Measurements from ENCODE around the gene PIGR.
A peak's percentile ranks its signal among the peaks of the same experiment; 100 is the strongest.

The PIGR gene

GRCh38 chr1:206957639-206958038 is 11.4 kb upstream of the PIGR start:
- no peak for DNase-seq

- DNase-seq = no peak
Observed at GRCh38 chr1:206955476-206956451, 9.5 kb upstream of the PIGR start.

- DNase-seq = no peak
Observed at GRCh38 chr1:206954459-206955342, 8.4 kb upstream of the PIGR start.

DNA sequence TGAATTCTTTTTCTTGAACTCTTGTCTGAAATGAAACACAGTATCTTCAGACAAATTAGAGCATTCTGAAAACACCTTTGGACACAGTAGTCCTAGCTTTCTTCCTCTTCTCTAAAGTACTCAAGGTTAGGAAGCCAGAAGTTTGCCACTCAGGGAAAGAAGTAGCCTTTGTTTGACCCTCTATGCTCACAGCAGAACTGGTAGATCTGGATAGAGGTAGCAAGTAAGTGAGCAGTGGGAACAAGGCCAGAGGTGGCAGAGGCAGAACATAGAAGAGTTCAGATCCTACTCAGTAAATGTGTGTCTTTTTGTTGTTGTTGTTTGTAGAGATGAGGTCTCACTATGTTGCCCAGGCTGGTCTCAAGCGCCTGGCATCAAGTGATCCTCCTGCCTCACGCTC is 7.4 kb upstream of the PIGR start:
- no peak for DNase-seq

DNA sequence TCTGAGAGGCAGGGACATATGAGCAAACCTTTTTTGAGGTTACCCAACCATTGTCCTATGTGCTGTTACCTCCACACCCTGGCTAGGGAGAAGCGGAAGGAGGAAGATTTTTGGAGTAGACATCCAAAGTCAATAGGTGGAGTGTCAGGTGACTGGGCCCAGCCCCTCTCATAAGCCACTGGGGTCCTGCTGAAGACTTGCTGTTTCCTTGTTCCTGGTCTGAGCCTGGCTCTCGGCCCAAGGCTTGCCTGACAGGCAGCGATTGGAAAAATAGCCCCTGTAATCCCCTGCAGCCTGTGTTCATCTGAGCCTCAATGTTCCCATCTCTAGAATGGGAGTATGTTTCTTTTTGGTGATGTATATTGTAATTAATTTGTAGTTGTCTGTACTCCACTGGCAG is 6.9 kb upstream of the PIGR start:
- DNase-seq = no peak

DNA sequence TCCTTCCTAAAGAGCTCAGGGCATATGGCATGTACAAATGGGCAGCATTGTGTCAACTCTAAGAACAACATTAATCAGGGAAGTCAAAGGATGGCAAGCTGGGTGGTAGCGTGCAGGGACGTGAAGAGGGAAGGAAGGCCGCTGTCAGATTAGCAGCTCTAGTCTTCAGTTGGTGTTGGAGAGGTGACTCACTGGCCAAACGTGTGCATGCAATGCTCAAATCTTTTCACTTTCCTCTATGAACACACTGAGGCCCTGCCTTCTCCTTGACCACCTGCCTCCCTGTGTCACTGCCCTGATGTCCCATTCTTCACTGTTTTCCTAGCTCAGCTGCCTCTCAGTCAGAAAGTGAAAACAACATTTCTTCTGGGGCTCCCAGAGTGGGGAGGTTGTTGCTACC is 5.9 kb upstream of the PIGR start:
- DNase-seq = no peak

- no peak for DNase-seq
Observed at GRCh38 chr1:206951318-206952100, 5.2 kb upstream of the PIGR start.

DNA sequence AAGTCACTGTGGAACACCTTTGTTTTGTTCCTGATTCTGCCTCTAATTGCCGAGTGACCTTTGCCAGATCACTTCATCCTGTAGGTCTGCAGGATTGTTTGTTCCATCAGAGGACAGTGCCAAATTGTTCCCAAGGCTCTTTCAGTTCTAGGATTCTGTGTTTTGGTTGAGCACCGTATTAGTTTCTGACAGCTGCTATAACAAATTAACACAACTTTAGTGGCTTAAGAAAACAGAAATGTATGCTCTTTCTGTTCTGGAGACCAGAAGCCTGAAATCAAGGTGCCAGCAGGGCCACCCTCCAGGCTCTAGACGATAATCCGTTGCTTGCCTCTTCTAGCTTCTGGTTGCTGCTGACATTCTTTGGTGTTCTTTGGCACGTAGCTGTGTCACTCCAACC is 3.4 kb upstream of the PIGR start:
- DNase-seq = no peak

DNA sequence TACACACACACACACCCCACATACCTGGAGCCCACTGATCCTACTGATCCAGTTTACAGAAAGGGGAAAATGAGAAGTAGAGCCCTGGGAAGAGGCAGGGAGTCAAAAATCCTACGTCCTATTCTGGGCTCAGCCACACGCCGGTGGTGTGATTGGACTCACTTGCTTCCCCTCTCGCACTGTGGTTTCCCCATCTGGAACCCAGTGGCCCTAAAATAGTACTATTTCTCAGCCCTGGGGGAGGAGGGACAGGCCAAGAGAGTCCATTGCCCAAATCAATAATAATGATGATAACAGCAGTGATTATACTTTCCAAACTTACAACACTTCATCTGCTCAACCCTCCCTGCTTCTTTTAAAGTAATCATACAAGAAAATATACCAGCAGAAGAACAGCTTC is 2.9 kb upstream of the PIGR start:
- no peak for DNase-seq

DNA sequence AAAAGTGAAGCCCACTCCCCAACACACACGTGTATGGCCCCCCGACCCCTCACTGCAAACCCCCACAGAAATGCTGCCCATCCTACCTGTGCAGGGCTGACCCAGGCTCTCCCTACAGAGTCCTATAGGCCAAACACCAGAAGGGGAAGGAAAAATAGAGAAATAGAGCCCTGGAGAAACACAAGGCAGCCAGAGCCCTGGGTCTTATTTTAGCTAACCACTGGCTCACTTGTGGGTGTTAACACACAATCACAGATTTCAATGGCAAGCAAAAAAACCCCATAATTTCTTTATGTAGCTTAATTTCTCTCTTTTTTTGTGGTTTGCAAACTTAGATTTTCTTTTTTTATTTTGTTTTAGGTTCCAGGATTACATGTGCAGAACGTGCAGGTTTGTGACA is 989 bp upstream of the PIGR start:
- DNase-seq = no peak

- no peak for DNase-seq
Observed at GRCh38 chr1:206945779-206946178, 487 bp downstream of the PIGR start.

- DNase-seq = no peak
Observed at GRCh38 chr1:206944703-206945102, 1.6 kb downstream of the PIGR start.

DNA sequence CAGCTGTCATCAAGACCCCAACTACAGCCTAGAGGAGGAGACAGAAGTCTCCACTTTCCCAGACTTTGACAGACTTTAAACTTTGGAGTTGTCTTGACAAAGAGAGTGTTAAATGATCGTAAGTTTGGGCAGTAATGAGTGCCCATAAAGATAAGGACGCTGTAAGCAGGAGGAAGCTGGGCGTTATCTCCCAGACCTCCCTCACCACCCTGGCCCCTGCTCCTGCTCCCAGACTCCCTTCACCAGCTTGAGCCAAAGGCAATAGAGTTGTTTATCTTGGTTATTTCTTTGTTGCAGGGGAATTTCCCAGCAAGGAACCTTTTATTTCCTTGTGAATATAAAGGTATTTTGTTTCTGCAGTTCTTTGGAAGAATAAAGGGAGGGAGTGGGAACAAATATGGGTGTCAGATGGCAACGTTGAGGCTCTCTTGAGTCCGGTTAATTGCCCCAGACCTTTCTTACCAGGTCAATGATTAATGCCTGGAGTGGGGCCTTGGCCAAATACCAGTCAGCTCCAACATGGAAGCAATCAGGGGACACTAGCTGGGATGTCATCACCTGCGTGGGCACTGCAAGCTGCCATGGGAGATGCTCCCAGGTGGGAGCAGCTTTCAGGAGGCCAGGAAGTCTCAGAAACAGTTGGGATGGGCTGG is 4.4 kb downstream of the PIGR start:
- no peak for DNase-seq

DNA sequence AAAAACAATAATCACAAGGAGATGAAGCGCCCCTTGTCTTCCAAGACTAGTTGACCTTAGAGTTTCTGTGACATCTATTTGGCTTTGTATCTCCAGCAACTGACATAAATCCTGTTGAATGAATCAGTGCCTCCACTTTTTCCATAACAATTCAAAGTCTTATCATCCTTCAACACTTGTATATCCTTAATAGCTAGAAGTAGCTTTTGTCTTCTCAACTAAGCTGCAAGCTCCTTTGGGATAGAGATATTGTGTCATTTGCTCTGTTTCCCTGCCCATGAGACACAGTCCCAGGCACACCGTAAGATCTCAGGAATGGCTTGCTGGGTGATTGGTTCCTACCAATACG is 5.7 kb downstream of the PIGR start:
- no peak for DNase-seq

DNA sequence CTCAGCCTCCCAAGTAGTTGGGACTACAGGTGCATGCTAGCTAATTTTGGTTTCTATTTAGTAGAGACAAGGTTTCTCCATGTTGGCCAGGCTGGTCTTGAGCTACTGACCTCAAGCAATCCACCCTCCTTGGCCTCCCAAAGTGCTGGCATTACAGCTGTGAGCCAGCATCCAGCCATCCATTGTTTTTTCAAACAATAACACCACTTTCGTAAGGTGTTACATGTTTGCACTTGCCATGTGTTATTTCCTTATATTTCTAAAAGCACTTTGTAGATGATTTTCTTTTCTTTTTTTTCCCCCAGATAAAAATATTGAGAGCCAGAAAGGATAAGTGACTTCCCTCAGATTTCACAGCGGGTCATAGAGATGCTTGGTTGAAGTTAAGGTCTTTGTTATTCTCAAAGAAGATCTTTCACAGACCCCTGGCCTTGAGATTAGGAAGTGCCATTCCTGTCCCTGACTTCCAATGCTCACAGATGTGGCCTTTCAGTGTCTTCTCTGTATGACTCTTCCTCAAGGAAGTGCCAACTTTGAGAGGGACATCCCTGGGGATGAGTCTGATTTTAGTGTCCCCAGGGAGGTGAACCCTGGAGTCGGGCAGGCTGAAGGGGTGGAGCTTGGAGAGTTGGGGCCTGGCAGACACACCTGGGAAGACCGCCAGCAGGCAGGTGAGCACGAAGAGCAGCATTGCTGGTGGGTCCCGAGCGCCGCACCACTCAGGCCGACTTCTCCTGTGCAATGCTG is 6.3 kb downstream of the PIGR start:
- DNase-seq = no peak

- DNase-seq = no peak
Observed at GRCh38 chr1:206939131-206939530, 7.1 kb downstream of the PIGR start.

- DNase-seq = no peak
Observed at GRCh38 chr1:206937425-206937824, 8.8 kb downstream of the PIGR start.

GRCh38 chr1:206935491-206936067 is 10.7 kb downstream of the PIGR start:
- DNase-seq = peak in 1 of 2 donors; percentile 34

- peak; percentile 73 to 78 for DNase-seq
Observed at GRCh38 chr1:206933333-206933945, 12.8 kb downstream of the PIGR start.

DNA sequence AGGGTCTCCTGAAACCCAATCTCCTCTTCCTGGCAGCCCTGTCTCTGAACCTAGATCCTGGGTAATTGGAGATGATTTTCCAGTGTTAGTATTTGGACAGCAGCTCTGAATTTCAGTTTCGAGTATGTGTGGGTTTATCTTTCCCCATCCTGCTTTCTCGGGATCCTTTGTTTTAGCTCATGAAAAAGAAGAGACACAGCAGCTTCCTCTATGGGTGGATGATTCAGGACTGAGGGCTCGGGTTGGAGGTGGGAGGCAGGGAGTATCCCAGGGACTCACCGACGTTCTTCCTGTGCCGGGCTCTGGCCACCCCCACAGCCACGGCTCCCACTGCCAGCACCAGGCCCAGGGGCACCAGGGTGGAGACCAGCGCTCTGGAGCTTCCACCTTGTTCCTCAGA is 14.1 kb downstream of the PIGR start:
- DNase-seq = no peak

DNA sequence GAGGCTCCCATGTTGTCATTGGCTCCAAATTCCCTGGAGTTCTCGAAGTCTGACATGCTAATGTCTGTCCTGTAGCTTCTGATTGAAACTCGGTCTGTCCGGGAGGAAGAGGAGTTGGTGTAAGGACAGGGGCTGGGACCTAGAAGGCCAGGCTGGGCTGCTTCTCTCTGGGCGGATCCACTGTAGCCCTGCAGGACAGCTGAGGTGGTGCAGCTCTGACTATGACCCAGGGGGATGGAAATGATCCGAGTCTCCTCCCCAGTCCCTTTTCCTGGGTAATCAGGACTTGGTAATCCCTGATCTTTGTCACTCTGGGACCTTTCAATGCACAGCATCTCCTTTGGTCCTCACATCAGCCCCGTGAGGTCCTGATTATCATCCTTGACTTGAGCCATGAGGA is 14.6 kb downstream of the PIGR start:
- no peak for DNase-seq
